SHP77 (cell line): Measurements from ENCODE around the gene TNFRSF1B.
A peak's percentile ranks its signal among the peaks of the same experiment; 100 is the strongest.

ENCODE experiments used
- DNase-seq, 2 experiments: peaks; one replicate each; lab custom pipeline; 2025; lab: John Stamatoyannopoulos, UW

Gene TNFRSF1B

GRCh38 chr1:12176298-12177118 is 9.7 kb downstream of the TNFRSF1B start:
- no peak for DNase-seq

- DNase-seq = no peak
Observed at GRCh38 chr1:12177156-12177998, 10.6 kb downstream of the TNFRSF1B start.

GRCh38 chr1:12177999-12178441 is 11.2 kb downstream of the TNFRSF1B start:
- peak in 1 of 2 experiments; percentile 38 for DNase-seq

- DNase-seq = no peak
Observed at GRCh38 chr1:12178511-12178910, 11.7 kb downstream of the TNFRSF1B start.

- no peak for DNase-seq
Observed at GRCh38 chr1:12179111-12179519, 12.3 kb downstream of the TNFRSF1B start.

- DNase-seq = no peak
Observed at GRCh38 chr1:12179676-12180075, 12.9 kb downstream of the TNFRSF1B start.

- DNase-seq = no peak
Observed at GRCh38 chr1:12180315-12180714, 13.5 kb downstream of the TNFRSF1B start.

- DNase-seq = no peak
Observed at GRCh38 chr1:12180903-12181302, 14.1 kb downstream of the TNFRSF1B start.

GRCh38 chr1:12181568-12181967 is 14.8 kb downstream of the TNFRSF1B start:
- no peak for DNase-seq

GRCh38 chr1:12182410-12182984 is 15.7 kb downstream of the TNFRSF1B start:
- DNase-seq = no peak

GRCh38 chr1:12183095-12183794 is 16.5 kb downstream of the TNFRSF1B start:
- DNase-seq = no peak

GRCh38 chr1:12184008-12184681 is 17.4 kb downstream of the TNFRSF1B start:
- DNase-seq = no peak

- DNase-seq = no peak
Observed at GRCh38 chr1:12185036-12185917, 18.5 kb downstream of the TNFRSF1B start.

- no peak for DNase-seq
Observed at GRCh38 chr1:12185918-12186678, 19.3 kb downstream of the TNFRSF1B start.

- no peak for DNase-seq
Observed at GRCh38 chr1:12186679-12186985, 19.8 kb downstream of the TNFRSF1B start.

GRCh38 chr1:12188115-12188514 is 21.3 kb downstream of the TNFRSF1B start:
- DNase-seq = no peak

- DNase-seq = no peak
Observed at GRCh38 chr1:12188657-12189327, 22.0 kb downstream of the TNFRSF1B start.

GRCh38 chr1:12189328-12189682 is 22.5 kb downstream of the TNFRSF1B start:
- no peak for DNase-seq
